Prostate gland (tissue), 2 donors: ENCODE measurements around the gene BCR.

Experiments
- POLR2A ChIP-seq: fragments of 450-650 bp; IDR thresholded peaks from one replicate; pipeline ENCODE4 v1.6.1; 2016; ENCODE audit warnings: antibody characterized with exemption, mild to moderate bottlenecking
- POLR2AphosphoS5 ChIP-seq: sonication (generic); formaldehyde crosslinking; IDR thresholded peaks from one replicate; pipeline ENCODE4 v1.6.1; 2017; ENCODE audit warnings: antibody characterized with exemption
- TF ChIP-seq, protein P1 (sequence below), 4 experiments: fragments of 200-600 bp in 2 of 4; fragments of 450-650 bp in 2 of 4; sonication (generic) in 2 of 4; IDR thresholded peaks; 1 replicate in 3 of 4; 2 replicates in 1 of 4; pipeline ENCODE4 v1.5.1; 2016 to 2019; ENCODE audit warnings: antibody characterized with exemption in 4 of 4, mild to moderate bottlenecking in 2 of 4, moderate library complexity in 2 of 4

DNA sequence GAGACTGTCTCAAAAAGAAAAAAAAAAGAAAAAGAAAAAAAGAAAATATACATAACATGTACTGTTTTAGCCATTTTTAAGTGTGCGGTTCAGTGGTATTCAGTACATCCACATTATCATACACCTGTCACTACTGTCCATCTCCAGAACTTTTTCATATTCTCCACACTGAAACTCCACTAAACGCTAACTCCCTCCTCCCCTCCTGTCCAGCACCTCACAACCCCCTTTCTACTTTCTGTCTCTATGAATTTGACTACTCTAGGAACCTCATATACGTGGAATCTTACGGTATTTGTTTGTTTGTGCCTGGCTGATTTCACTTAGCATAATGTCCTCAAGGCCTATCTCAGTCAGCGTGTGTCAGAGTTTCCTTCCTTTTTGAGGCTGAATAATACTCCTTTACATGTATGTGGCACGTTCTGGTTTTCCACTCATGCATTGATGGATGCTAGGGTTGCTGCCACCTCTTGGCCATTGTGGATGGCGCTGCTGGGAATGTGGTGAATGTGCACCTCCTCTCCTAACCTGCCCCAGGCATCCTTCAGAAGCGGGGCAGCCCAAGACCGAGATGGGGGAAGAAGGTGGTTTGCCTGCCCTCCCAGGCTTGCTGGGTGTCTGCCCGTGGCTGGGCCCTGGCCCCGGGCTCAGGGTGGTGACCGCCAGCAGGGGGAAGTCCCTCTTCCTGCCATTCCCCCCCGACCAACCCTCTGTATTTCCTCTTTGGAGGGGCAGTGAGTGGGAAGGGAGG lies 60.5 kb downstream of the BCR start:
- TF ChIP-seq, protein P1, sequence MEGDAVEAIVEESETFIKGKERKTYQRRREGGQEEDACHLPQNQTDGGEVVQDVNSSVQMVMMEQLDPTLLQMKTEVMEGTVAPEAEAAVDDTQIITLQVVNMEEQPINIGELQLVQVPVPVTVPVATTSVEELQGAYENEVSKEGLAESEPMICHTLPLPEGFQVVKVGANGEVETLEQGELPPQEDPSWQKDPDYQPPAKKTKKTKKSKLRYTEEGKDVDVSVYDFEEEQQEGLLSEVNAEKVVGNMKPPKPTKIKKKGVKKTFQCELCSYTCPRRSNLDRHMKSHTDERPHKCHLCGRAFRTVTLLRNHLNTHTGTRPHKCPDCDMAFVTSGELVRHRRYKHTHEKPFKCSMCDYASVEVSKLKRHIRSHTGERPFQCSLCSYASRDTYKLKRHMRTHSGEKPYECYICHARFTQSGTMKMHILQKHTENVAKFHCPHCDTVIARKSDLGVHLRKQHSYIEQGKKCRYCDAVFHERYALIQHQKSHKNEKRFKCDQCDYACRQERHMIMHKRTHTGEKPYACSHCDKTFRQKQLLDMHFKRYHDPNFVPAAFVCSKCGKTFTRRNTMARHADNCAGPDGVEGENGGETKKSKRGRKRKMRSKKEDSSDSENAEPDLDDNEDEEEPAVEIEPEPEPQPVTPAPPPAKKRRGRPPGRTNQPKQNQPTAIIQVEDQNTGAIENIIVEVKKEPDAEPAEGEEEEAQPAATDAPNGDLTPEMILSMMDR (IDR thresholded peaks at IDR 0.05): peak in 1 of 4 experiments; percentile 27
- TF ChIP-seq POLR2A (no peak), POLR2AphosphoS5 (no peak)
